ENCODE measurements around the gene THPO. TPM values are rescaled to one million over a fixed set of nuclear protein-coding genes. Genes with fewer than 3 reads are reported as not detected.
A peak's percentile ranks its signal among the peaks of the same experiment; 100 is the strongest.

THPO gene
- total RNA-seq, 4 donors from 2014 or later = 0.31 to 0.94 TPM; not detected in 2

GRCh38 chr3:184354754-184355153 is 23.3 kb downstream of the THPO start:
- no peak overlapping the region for H3K27ac ChIP-seq
- H3K9me3 ChIP-seq = no peaks in the 10 kb centered on the region
- no peaks in the 10 kb centered on the region for H3K27me3 ChIP-seq
- peaks cover 0 to 37% (median 0%) of the 10 kb centered on the region in 3 donors for H3K4me1 ChIP-seq
- peaks cover 0 to 51% of the 10 kb centered on the region in 2 donors for H3K36me3 ChIP-seq
- ATAC-seq = no peak
- WGBS, 2 donors (ENCODE audit: low coverage in 1 of 2) = 64 to 70% methylated on average over 3 to 7 of the region's 8 CpGs
- TF ChIP-seq CTCF (IDR thresholded peaks at IDR 0.05) = no peak
- no peak for TF ChIP-seq EP300 (IDR thresholded peaks at IDR 0.05)
- no peak for TF ChIP-seq POLR2AphosphoS5 (IDR thresholded peaks at IDR 0.05)
- no peak overlapping the region for H3K4me3 ChIP-seq

GRCh38 chr3:184354121-184354728 is 23.8 kb downstream of the THPO start:
- no peak overlapping the region for H3K4me3 ChIP-seq
- H3K4me1 ChIP-seq = peaks cover 0 to 31% (median 0%) of the 10 kb centered on the region in 3 donors
- peak in 3 of 4 experiments; percentile 45 to 77 (median 58) for TF ChIP-seq CTCF (IDR thresholded peaks at IDR 0.05)
- no peak for TF ChIP-seq EP300 (IDR thresholded peaks at IDR 0.05)
- no peak overlapping the region for H3K27ac ChIP-seq
- no peaks in the 10 kb centered on the region for H3K9me3 ChIP-seq
- peak; percentile 25 for ATAC-seq
- no peaks in the 10 kb centered on the region for H3K27me3 ChIP-seq
- WGBS, 2 donors (ENCODE audit: low coverage in 1 of 2) = 60% methylated on average over 2 of the region's 18 CpGs; no CpG with 5 or more reads in 1 of the 2 donors
- peaks cover 0 to 51% of the 10 kb centered on the region in 2 donors for H3K36me3 ChIP-seq

- peaks cover 0 to 50% of the 10 kb centered on the region in 2 donors for H3K36me3 ChIP-seq
- no peaks in the 10 kb centered on the region for H3K27me3 ChIP-seq
- no peaks in the 10 kb centered on the region for H3K9me3 ChIP-seq
- no CpG with 5 or more reads among the region's 11 CpGs for WGBS, 2 donors (ENCODE audit: low coverage in 1 of 2)
- peaks cover 0 to 25% (median 0%) of the 10 kb centered on the region in 3 donors for H3K4me1 ChIP-seq
- TF ChIP-seq POLR2A (IDR thresholded peaks at IDR 0.05) (no peak), EP300 (IDR thresholded peaks at IDR 0.05) (no peak), POLR2AphosphoS5 (IDR thresholded peaks at IDR 0.05) (no peak), CTCF (IDR thresholded peaks at IDR 0.05) (no peak)
- no peak overlapping the region for H3K27ac ChIP-seq
- ATAC-seq = no peak
- no peak overlapping the region for H3K4me3 ChIP-seq
These were observed 24.5 kb downstream of the THPO start for GRCh38 chr3:184353546-184353941.

GRCh38 chr3:184352897-184353545 is 25.0 kb downstream of the THPO start:
- no peaks in the 10 kb centered on the region for H3K27me3 ChIP-seq
- no peaks in the 10 kb centered on the region for H3K9me3 ChIP-seq
- TF ChIP-seq POLR2AphosphoS5 (IDR thresholded peaks at IDR 0.05) (no peak), POLR2A (IDR thresholded peaks at IDR 0.05) (no peak)
- H3K4me3 ChIP-seq = no peak overlapping the region
- peaks cover 0 to 27% (median 0%) of the 10 kb centered on the region in 3 donors for H3K4me1 ChIP-seq
- 80% methylated on average over 2 of the region's 11 CpGs; no CpG with 5 or more reads in 1 of the 2 donors for WGBS, 2 donors (ENCODE audit: low coverage in 1 of 2)
- H3K27ac ChIP-seq = no peak overlapping the region
- no peak for ATAC-seq
- H3K36me3 ChIP-seq = peaks cover 0 to 45% of the 10 kb centered on the region in 2 donors

GRCh38 chr3:184352149-184352785 is 25.7 kb downstream of the THPO start:
- ATAC-seq = no peak
- no peak overlapping the region for H3K27ac ChIP-seq
- WGBS, 2 donors (ENCODE audit: low coverage in 1 of 2) = 61 to 85% methylated on average over 4 to 13 of the region's 15 CpGs
- TF ChIP-seq POLR2A (IDR thresholded peaks at IDR 0.05) (no peak), CTCF (IDR thresholded peaks at IDR 0.05) (no peak), EP300 (IDR thresholded peaks at IDR 0.05) (no peak), POLR2AphosphoS5 (IDR thresholded peaks at IDR 0.05) (no peak)
- H3K27me3 ChIP-seq = no peaks in the 10 kb centered on the region
- H3K36me3 ChIP-seq = peaks cover 0 to 38% of the 10 kb centered on the region in 2 donors
- H3K9me3 ChIP-seq = no peaks in the 10 kb centered on the region
- H3K4me1 ChIP-seq = peaks cover 0 to 33% (median 0%) of the 10 kb centered on the region in 3 donors
- H3K4me3 ChIP-seq = no peak overlapping the region

All from gastroesophageal sphincter (tissue), 4 donors.